ENCODE measurements around the gene PDK2. TPM values are rescaled to one million over a fixed set of nuclear protein-coding genes. Genes with fewer than 3 reads are reported as not detected.

PDK2 gene
- total and polyA plus RNA-seq, 2 experiments from 2014 or later = 30.2 to 48.1 TPM

- no peak for DNase-seq
- Histone ChIP-seq H3F3A (ENCODE audit: insufficient read depth) (peaks cover 5% of the 10 kb centered on the region), H4K20me1 (ENCODE audit: insufficient read depth) (no peaks in the 10 kb centered on the region), H3K9ac (no peak overlapping the region), H3K4me3 (no peak overlapping the region), H2AFZ (no peak overlapping the region), H3K9me2 (ENCODE audit: insufficient read depth) (no peaks in the 10 kb centered on the region), H3K36me3 (ENCODE audit: low read depth) (no peaks in the 10 kb centered on the region), H3K27ac (no peak overlapping the region), H3K9me3 (ENCODE audit: low read depth) (no peaks in the 10 kb centered on the region), H3K4me1 (ENCODE audit: insufficient read depth) (peaks cover 8% of the 10 kb centered on the region), H3K4me2 (ENCODE audit: unreplicated experiment) (no peak overlapping the region), H3K79me2 (ENCODE audit: insufficient read depth) (no peaks in the 10 kb centered on the region), H3K27me3 (replicated peaks; ENCODE audit: insufficient read depth) (no peaks in the 10 kb centered on the region)
- 82 to 86% methylated on average over 5 to 9 of the region's 9 CpGs for WGBS, 2 experiments (ENCODE audit: low coverage in 1 of 2, low lambda C conversion rate in 2 of 2, missing lambda C conversion rate in 2 of 2)
- TF ChIP-seq EZH2 (IDR thresholded peaks at IDR 0.05; ENCODE audit: insufficient read depth, poor library complexity, severe bottlenecking) = no peak
- no peak for TF ChIP-seq EZH2phosphoT487 (IDR thresholded peaks at IDR 0.05; ENCODE audit: insufficient read depth, low read depth)
- in situ Hi-C loops (cut with MboI) = no loop called here
These were observed 13.4 kb downstream of the PDK2 start for GRCh38 chr17:50108556-50108955.

GRCh38 chr17:50109207-50109606 is 14.1 kb downstream of the PDK2 start:
- Histone ChIP-seq H3K79me2 (ENCODE audit: insufficient read depth) (no peaks in the 10 kb centered on the region), H3K4me1 (ENCODE audit: insufficient read depth) (peaks cover 8% of the 10 kb centered on the region), H3K27me3 (replicated peaks; ENCODE audit: insufficient read depth) (no peaks in the 10 kb centered on the region), H3K36me3 (ENCODE audit: low read depth) (no peaks in the 10 kb centered on the region), H3K4me2 (ENCODE audit: unreplicated experiment) (no peak overlapping the region), H2AFZ (no peak overlapping the region), H3K27ac (no peak overlapping the region), H3K4me3 (no peak overlapping the region), H3K9ac (no peak overlapping the region), H3K9me2 (ENCODE audit: insufficient read depth) (no peaks in the 10 kb centered on the region), H3K9me3 (ENCODE audit: low read depth) (no peaks in the 10 kb centered on the region), H4K20me1 (ENCODE audit: insufficient read depth) (no peaks in the 10 kb centered on the region), H3F3A (ENCODE audit: insufficient read depth) (peaks cover 5% of the 10 kb centered on the region)
- DNase-seq = no peak
- in situ Hi-C loops (cut with MboI) = no loop called here
- TF ChIP-seq EZH2 (IDR thresholded peaks at IDR 0.05; ENCODE audit: insufficient read depth, poor library complexity, severe bottlenecking) (no peak), EZH2phosphoT487 (IDR thresholded peaks at IDR 0.05; ENCODE audit: insufficient read depth, low read depth) (no peak)
- 89 to 90% methylated on average over 7 of the region's 7 CpGs for WGBS, 2 experiments (ENCODE audit: low coverage in 1 of 2, low lambda C conversion rate in 2 of 2, missing lambda C conversion rate in 2 of 2)

GRCh38 chr17:50109785-50110184 is 14.6 kb downstream of the PDK2 start:
- Histone ChIP-seq H3F3A (ENCODE audit: insufficient read depth) (peaks cover 5% of the 10 kb centered on the region), H3K79me2 (ENCODE audit: insufficient read depth) (no peaks in the 10 kb centered on the region), H3K4me3 (no peak overlapping the region), H3K4me1 (ENCODE audit: insufficient read depth) (peaks cover 8% of the 10 kb centered on the region), H3K27me3 (replicated peaks; ENCODE audit: insufficient read depth) (no peaks in the 10 kb centered on the region), H3K9ac (no peak overlapping the region), H2AFZ (no peak overlapping the region), H4K20me1 (ENCODE audit: insufficient read depth) (no peaks in the 10 kb centered on the region), H3K9me2 (ENCODE audit: insufficient read depth) (no peaks in the 10 kb centered on the region), H3K36me3 (ENCODE audit: low read depth) (no peaks in the 10 kb centered on the region), H3K27ac (no peak overlapping the region), H3K4me2 (ENCODE audit: unreplicated experiment) (no peak overlapping the region), H3K9me3 (ENCODE audit: low read depth) (no peaks in the 10 kb centered on the region)
- TF ChIP-seq EZH2 (IDR thresholded peaks at IDR 0.05; ENCODE audit: insufficient read depth, poor library complexity, severe bottlenecking) = no peak
- in situ Hi-C loops (cut with MboI) = no loop called here
- WGBS, 2 experiments (ENCODE audit: low coverage in 1 of 2, low lambda C conversion rate in 2 of 2, missing lambda C conversion rate in 2 of 2) = 84 to 85% methylated on average over 19 of the region's 19 CpGs
- no peak for DNase-seq

DNA sequence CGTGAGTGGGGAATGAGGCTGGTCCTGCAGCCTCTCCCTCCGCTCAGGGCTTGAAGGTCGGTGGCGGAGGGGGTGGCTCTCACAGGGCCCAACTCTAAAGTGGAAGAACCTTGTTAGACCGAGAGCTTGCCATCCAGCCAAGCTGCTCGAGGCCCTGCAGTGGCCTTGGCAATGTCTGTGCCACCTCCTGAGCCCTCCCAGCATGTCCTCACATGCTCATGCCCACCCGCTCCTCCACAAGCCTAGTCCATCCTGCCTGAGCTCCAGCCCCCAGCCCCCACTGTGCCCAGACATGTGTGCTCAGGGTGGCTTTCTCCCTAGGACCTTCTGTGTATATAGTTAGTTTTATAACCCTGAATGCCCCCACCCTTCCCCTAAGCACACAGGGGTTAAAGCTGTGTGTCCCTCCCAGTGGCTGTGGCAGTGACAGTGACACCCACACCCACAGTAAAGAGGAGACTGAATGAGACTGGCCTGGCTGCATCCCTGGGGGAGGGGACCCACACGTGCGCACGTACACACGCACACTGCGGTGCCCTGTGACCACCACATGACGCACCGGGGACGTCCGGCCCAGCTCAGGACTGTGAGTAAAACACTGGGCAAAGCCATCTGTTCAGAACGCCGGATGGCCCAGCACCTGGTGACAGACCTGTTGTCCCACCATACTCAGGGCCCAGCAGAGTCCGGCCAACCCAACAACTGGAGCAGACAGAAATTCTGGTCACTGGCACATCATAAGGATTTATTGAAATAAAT is 15.6 kb downstream of the PDK2 start:
- Histone ChIP-seq H3K79me2 (ENCODE audit: insufficient read depth) (no peaks in the 10 kb centered on the region), H2AFZ (no peak overlapping the region), H3K9ac (no peak overlapping the region), H3K4me1 (ENCODE audit: insufficient read depth) (peaks cover 8% of the 10 kb centered on the region), H4K20me1 (ENCODE audit: insufficient read depth) (no peaks in the 10 kb centered on the region), H3K9me3 (ENCODE audit: low read depth) (no peaks in the 10 kb centered on the region), H3K27me3 (replicated peaks; ENCODE audit: insufficient read depth) (no peaks in the 10 kb centered on the region), H3K9me2 (ENCODE audit: insufficient read depth) (no peaks in the 10 kb centered on the region), H3K36me3 (ENCODE audit: low read depth) (no peaks in the 10 kb centered on the region), H3K27ac (no peak overlapping the region), H3K4me2 (ENCODE audit: unreplicated experiment) (no peak overlapping the region), H3K4me3 (no peak overlapping the region), H3F3A (ENCODE audit: insufficient read depth) (peaks cover 5% of the 10 kb centered on the region)
- DNase-seq = no peak
- in situ Hi-C loops (cut with MboI) = no loop called here
- TF ChIP-seq EZH2phosphoT487 (IDR thresholded peaks at IDR 0.05; ENCODE audit: insufficient read depth, low read depth) (no peak), EZH2 (IDR thresholded peaks at IDR 0.05; ENCODE audit: insufficient read depth, poor library complexity, severe bottlenecking) (no peak)
- WGBS, 2 experiments (ENCODE audit: low coverage in 1 of 2, low lambda C conversion rate in 2 of 2, missing lambda C conversion rate in 2 of 2) = 81 to 92% methylated on average over 17 to 19 of the region's 19 CpGs

All from GM23248 (cell line).